KMS-11 (cell line): Measurements from ENCODE around the gene PROX2.

Experiments used
- H2AFZ ChIP-seq: fragments of 200-600 bp; sonication (generic); 2 replicates; pipeline ENCODE4 v1.6.1; 2016; ENCODE audit warnings: antibody characterized with exemption, mixed run types, low read depth
- H3K27ac ChIP-seq: fragments of 200-600 bp; sonication (generic); 2 replicates; pipeline ENCODE4 v1.6.1; 2016; ENCODE audit warnings: mild to moderate bottlenecking, mixed run types
- H3K27me3 ChIP-seq: fragments of 200-600 bp; sonication (generic); 2 replicates; pipeline ENCODE4 v1.6.1; 2017; ENCODE audit warnings: mild to moderate bottlenecking, low read depth, mixed run types, moderate library complexity; ENCODE audit not compliant: insufficient read depth
- H3K36me3 ChIP-seq: fragments of 200-600 bp; sonication (generic); 2 replicates; pipeline ENCODE4 v1.6.1; 2017; ENCODE audit warnings: mild to moderate bottlenecking, mixed run types; ENCODE audit not compliant: insufficient read depth
- H3K4me1 ChIP-seq: fragments of 200-600 bp; sonication (generic); 2 replicates; pipeline ENCODE4 v1.6.1; 2016; ENCODE audit warnings: mild to moderate bottlenecking, low read depth, mixed run types; ENCODE audit not compliant: poor library complexity, severe bottlenecking
- H3K4me2 ChIP-seq: fragments of 200-600 bp; sonication (generic); 2 replicates; pipeline ENCODE4 v1.7.0; 2016; ENCODE audit warnings: mild to moderate bottlenecking, mixed run types
- H3K4me3 ChIP-seq: fragments of 200-600 bp; sonication (generic); IDR thresholded peaks from 2 replicates; pipeline ENCODE4 v1.6.1; 2017; ENCODE audit warnings: low read depth, low read length, mixed read lengths; ENCODE audit not compliant: insufficient read depth
- H3K79me2 ChIP-seq: fragments of 200-600 bp; sonication (generic); 2 replicates; pipeline ENCODE4 v1.6.1; 2016; ENCODE audit warnings: low read depth, mixed run types; ENCODE audit not compliant: insufficient read depth
- H3K9ac ChIP-seq: fragments of 200-600 bp; sonication (generic); 2 replicates; pipeline ENCODE4 v1.6.1; 2016; ENCODE audit warnings: mild to moderate bottlenecking, mixed run types
- H4K20me1 ChIP-seq: fragments of 200-600 bp; sonication (generic); 2 replicates; pipeline ENCODE4 v1.6.1; 2016; ENCODE audit warnings: mild to moderate bottlenecking, mixed run types; ENCODE audit not compliant: insufficient read depth
- CTCF ChIP-seq: fragments of 200-600 bp; sonication (generic); conservative IDR thresholded peaks from 2 replicates; pipeline ENCODE4 v1.6.1; 2017; ENCODE audit warnings: low read depth, mild to moderate bottlenecking, antibody characterized with exemption, low read length, moderate library complexity, mixed read lengths

Gene PROX2

GRCh38 chr14:74891870-74892269 is 15.9 kb upstream of the PROX2 start:
- Histone ChIP-seq H4K20me1 (no peaks in the 10 kb centered on the region), H3K27me3 (no peaks in the 10 kb centered on the region), H3K79me2 (peaks cover 5% of the 10 kb centered on the region; the same call in 1 of the 2 replicates), H3K9ac (no peak overlapping the region), H3K4me1 (no peaks in the 10 kb centered on the region), H2AFZ (no peak overlapping the region), H3K36me3 (no peaks in the 10 kb centered on the region), H3K27ac (no peak overlapping the region), H3K4me2 (no peak overlapping the region), H3K4me3 (no peak overlapping the region)
- TF ChIP-seq CTCF: no peak

- Histone ChIP-seq H2AFZ (no peak overlapping the region), H3K27me3 (no peaks in the 10 kb centered on the region), H3K79me2 (peaks cover 10% of the 10 kb centered on the region; the same call in 1 of the 2 replicates), H4K20me1 (no peaks in the 10 kb centered on the region), H3K4me1 (no peaks in the 10 kb centered on the region), H3K27ac (no peak overlapping the region), H3K36me3 (no peaks in the 10 kb centered on the region), H3K4me2 (no peak overlapping the region), H3K9ac (no peak overlapping the region), H3K4me3 (no peak overlapping the region)
- TF ChIP-seq CTCF: no peak
These were observed 14.3 kb upstream of the PROX2 start for GRCh38 chr14:74890262-74890661.

- no peak overlapping the region for H3K4me2 ChIP-seq
- no peak for TF ChIP-seq CTCF
- no peaks in the 10 kb centered on the region for H3K36me3 ChIP-seq
- peaks cover 4% of the 10 kb centered on the region for H3K4me1 ChIP-seq
- H3K27me3 ChIP-seq: no peaks in the 10 kb centered on the region
- H4K20me1 ChIP-seq: no peaks in the 10 kb centered on the region
- no peak overlapping the region for H3K9ac ChIP-seq
- H2AFZ ChIP-seq: no peak overlapping the region
- peaks cover 28% of the 10 kb centered on the region for H3K79me2 ChIP-seq
- no peak overlapping the region for H3K4me3 ChIP-seq
- H3K27ac ChIP-seq: no peak overlapping the region
These were observed 12.5 kb upstream of the PROX2 start for GRCh38 chr14:74888164-74889158.

GRCh38 chr14:74886001-74886400 is 10.1 kb upstream of the PROX2 start:
- TF ChIP-seq CTCF: no peak
- no peaks in the 10 kb centered on the region for H3K27me3 ChIP-seq
- H3K36me3 ChIP-seq: no peaks in the 10 kb centered on the region
- H4K20me1 ChIP-seq: no peaks in the 10 kb centered on the region
- no peak overlapping the region for H3K4me3 ChIP-seq
- H2AFZ ChIP-seq: no peak overlapping the region
- no peak overlapping the region for H3K27ac ChIP-seq
- no peak overlapping the region for H3K4me2 ChIP-seq
- peaks cover 9% of the 10 kb centered on the region for H3K4me1 ChIP-seq
- peaks cover 44% of the 10 kb centered on the region for H3K79me2 ChIP-seq
- no peak overlapping the region for H3K9ac ChIP-seq
